HFFc6 (cell line): Measurements from ENCODE around the gene FETUB. TPM values are rescaled to one million over a fixed set of nuclear protein-coding genes. Genes with fewer than 3 reads are reported as not detected.

ENCODE experiments used
- DNase-seq: peaks from one replicate; pipeline ENCODE4 v3.0.0-alpha.2; 2018
- H3K27ac Mint-ChIP-seq: 2 replicates; pipeline ENCODE4 v1.8.0; 2020; ENCODE audit warnings: mild to moderate bottlenecking, mixed read lengths
- H3K27me3 Mint-ChIP-seq: 2 replicates; pipeline ENCODE4 v1.8.0; 2021; ENCODE audit warnings: mild to moderate bottlenecking, moderate library complexity, mixed read lengths; ENCODE audit not compliant: insufficient read depth
- H3K36me3 Mint-ChIP-seq: 2 replicates; pipeline ENCODE4 v1.8.0; 2021; ENCODE audit warnings: low read depth, mixed read lengths
- H3K4me1 Mint-ChIP-seq: 2 replicates; pipeline ENCODE4 v1.8.0; 2020; ENCODE audit warnings: low read depth, mixed read lengths
- H3K4me3 Mint-ChIP-seq: 2 replicates; pipeline ENCODE4 v1.8.0; 2020; ENCODE audit warnings: mild to moderate bottlenecking, moderate library complexity, mixed read lengths
- H3K9me3 Mint-ChIP-seq: 2 replicates; pipeline ENCODE4 v1.8.0; 2020; ENCODE audit warnings: mild to moderate bottlenecking, mixed read lengths
- total RNA-seq, 6 experiments: library from RNA; stranded (reverse); fragmentation: NEBNext Ultra II Directional; extraction: Animal tissue kit (Norgen Biotek cat#: 25700); gene quantifications; 2 replicates in 1 of 6; 3 replicates in 5 of 6; pipeline ENCODE4 v1.2.3, GENCODE V29; 2021
- TF ChIP-seq, protein P1 (sequence below): fragments of 200-600 bp; sonication (generic); IDR thresholded peaks from 2 replicates; pipeline ENCODE4 v1.5.0; 2021; ENCODE audit warnings: antibody characterized with exemption, mild to moderate bottlenecking

Gene FETUB
- total RNA-seq, 6 experiments from 2014 or later = not detected

DNA sequence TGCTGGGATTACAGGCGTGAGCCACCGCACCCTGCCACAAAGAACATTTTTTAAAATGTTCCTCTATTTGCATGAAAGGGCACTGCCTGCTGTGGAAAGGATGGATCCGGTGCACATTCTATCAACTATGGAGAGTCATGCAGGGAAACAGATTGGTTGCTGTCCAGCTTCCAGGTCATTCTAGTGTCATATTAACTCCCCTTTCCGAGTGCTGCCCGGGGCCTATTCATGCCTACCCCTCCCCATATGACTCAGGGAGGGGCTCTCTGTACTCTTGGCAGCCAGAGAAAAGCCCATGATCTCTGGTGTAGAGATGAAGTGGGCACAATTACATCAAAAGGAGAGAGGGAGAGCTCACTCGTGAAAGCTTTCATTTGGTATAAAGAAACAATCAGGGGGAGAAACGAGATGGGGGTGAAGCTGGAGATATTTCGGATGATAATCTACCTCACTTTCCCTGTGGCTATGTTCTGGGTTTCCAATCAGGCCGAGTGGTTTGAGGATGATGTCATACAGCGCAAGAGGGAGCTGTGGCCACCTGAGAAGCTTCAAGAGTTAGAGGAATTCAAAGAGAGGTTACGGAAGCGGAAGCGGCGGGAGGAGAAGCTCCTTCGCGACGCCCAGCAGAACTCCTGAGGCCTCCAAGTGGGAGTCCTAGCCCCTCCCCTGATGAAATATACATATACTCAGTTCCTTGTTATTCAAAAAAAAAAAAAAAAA lies 43.5 kb upstream of the FETUB start:
- Mint-ChIP-seq H3K36me3 (no peaks in the 10 kb centered on the region), H3K4me3 (no peak overlapping the region), H3K9me3 (no peaks in the 10 kb centered on the region), H3K27me3 (peaks cover 10% of the 10 kb centered on the region), H3K27ac (no peak overlapping the region), H3K4me1 (peaks cover 14% of the 10 kb centered on the region)
- TF ChIP-seq, protein P1, sequence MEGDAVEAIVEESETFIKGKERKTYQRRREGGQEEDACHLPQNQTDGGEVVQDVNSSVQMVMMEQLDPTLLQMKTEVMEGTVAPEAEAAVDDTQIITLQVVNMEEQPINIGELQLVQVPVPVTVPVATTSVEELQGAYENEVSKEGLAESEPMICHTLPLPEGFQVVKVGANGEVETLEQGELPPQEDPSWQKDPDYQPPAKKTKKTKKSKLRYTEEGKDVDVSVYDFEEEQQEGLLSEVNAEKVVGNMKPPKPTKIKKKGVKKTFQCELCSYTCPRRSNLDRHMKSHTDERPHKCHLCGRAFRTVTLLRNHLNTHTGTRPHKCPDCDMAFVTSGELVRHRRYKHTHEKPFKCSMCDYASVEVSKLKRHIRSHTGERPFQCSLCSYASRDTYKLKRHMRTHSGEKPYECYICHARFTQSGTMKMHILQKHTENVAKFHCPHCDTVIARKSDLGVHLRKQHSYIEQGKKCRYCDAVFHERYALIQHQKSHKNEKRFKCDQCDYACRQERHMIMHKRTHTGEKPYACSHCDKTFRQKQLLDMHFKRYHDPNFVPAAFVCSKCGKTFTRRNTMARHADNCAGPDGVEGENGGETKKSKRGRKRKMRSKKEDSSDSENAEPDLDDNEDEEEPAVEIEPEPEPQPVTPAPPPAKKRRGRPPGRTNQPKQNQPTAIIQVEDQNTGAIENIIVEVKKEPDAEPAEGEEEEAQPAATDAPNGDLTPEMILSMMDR = no peak
- no peak for DNase-seq

DNA sequence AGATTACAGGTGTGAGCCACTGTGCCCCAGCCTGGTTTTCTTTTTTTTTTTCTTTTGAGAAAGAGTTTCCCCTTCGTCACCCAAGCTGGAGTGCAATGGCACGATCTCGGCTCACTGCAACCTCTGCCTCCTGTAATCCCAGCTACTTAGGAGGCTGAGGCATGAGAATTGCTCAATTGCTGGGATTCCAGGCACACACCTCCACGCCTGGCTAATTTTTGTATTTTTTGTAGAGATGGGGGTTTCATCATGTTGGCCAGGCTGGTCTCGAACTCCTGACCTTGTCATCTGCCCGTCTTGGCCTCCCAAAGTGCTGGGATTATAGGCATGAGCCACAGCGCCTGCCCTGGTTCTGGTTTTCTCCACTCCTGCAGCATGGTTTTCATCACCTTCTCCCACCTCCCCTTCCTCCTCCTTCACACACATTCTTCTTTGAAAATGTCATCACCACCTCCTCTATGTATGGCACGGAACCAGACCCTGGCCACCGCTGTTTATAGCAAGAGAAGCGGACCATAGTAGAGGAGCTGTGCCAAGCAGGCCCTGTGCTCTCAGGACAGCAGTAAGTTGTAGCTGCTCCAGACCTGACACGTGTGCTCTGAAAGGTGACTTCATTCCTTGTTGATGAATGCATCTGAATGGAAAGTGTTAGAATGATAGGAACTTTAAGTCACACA lies 42.0 kb upstream of the FETUB start:
- no peak for DNase-seq
- Mint-ChIP-seq H3K27me3 (peaks cover 10% of the 10 kb centered on the region), H3K27ac (no peak overlapping the region), H3K4me3 (no peak overlapping the region), H3K4me1 (peaks cover 14% of the 10 kb centered on the region), H3K9me3 (no peaks in the 10 kb centered on the region), H3K36me3 (no peaks in the 10 kb centered on the region)
- TF ChIP-seq, protein P1 = no peak

DNA sequence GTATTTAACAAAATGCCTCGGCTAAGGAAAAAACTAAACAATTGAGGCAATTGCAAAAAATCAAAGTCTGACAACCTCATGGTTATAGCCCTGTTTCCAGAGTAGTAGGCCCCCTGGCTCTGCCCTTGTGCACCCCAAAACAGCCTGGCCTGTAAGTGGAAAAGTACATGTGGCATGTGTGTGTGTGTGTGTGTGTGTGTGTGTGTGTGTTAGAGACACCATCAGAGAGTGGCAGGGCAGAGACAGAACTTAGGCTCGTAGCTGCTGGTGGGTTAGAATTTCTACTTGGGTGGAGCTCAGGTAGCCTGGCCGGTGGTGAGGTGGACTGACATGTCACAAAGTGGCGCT lies 41.4 kb upstream of the FETUB start:
- Mint-ChIP-seq H3K9me3 (no peaks in the 10 kb centered on the region), H3K27me3 (peaks cover 13% of the 10 kb centered on the region), H3K27ac (no peak overlapping the region), H3K4me3 (no peak overlapping the region), H3K36me3 (no peaks in the 10 kb centered on the region), H3K4me1 (peaks cover 14% of the 10 kb centered on the region)
- DNase-seq = no peak
- TF ChIP-seq, protein P1 = no peak

DNA sequence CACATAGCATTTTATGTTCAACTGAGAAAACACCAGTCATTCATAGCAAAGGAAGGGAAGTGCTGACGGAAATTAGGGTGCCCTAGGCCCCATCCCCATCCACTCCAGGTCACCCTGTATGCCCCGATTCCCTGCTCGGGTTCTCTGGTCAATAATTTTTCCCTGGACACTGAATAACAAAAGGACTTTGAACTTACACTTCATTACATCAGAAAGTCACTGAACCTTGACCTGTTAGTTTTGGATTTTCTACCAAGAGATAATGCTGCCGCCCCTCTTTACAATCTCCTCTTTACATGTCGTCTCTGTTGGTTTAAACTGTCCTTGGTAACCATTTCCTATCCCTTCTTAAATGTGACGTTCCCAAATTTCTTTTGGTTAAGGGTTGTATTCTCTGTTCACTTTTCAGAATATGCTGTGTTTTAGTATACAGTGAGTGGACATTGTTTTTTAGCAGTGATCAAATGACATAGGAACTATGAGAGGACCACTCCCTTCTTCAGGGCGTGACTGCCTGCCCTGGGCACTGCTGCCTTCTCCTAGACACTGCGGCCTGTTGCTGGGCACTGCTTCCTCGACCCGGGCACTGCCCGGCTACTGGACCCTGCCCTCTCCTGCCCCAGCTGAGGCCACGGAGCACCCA lies 40.9 kb upstream of the FETUB start:
- no peak for DNase-seq
- Mint-ChIP-seq H3K36me3 (no peaks in the 10 kb centered on the region), H3K27ac (no peak overlapping the region), H3K4me1 (peaks cover 14% of the 10 kb centered on the region), H3K4me3 (no peak overlapping the region), H3K27me3 (peaks cover 15% of the 10 kb centered on the region), H3K9me3 (no peaks in the 10 kb centered on the region)
- TF ChIP-seq, protein P1 = no peak

DNA sequence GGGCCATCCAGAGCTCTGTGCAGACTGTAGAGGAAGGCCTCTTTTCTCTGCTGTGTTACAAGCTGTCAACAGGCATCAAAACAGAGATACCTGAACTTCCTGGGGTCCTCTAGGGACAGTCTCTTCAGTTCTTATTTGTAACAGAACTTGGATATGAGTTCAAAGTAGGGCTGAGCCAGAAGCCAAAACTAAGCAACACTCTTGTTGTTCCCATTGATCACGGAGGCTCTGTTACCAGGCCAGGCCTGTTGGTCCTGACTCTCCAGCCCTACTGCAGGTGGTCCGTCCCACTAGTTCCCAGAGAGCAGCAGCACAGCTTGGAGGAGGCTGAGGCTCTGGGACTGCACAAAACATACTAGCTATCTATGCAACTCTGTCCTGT lies 40.4 kb upstream of the FETUB start:
- H3K27me3 Mint-ChIP-seq = peaks cover 18% of the 10 kb centered on the region
- DNase-seq = no peak
- H3K27ac Mint-ChIP-seq = no peak overlapping the region
- TF ChIP-seq, protein P1 = no peak
- H3K4me3 Mint-ChIP-seq = no peak overlapping the region
- peaks cover 14% of the 10 kb centered on the region for H3K4me1 Mint-ChIP-seq
- H3K9me3 Mint-ChIP-seq = no peaks in the 10 kb centered on the region
- H3K36me3 Mint-ChIP-seq = no peaks in the 10 kb centered on the region
